NCI-H2196 treated with DMSO at 0.1 percent for 48 hours (cell line): ENCODE results near the gene PRICKLE2.

Source experiments
- DNase-seq: peaks from one replicate; lab custom pipeline; 2025; ENCODE audit not compliant: unreplicated experiment; lab: John Stamatoyannopoulos, UW

The PRICKLE2 gene

GRCh38 chr3:64053117-64053516 lies 172.1 kb downstream of the PRICKLE2 start:
- DNase-seq = no peak

GRCh38 chr3:64049832-64050231 lies 175.4 kb downstream of the PRICKLE2 start:
- DNase-seq = no peak

- no peak for DNase-seq
These were observed 176.1 kb downstream of the PRICKLE2 start for GRCh38 chr3:64049136-64049535.

GRCh38 chr3:64048631-64049061 lies 176.6 kb downstream of the PRICKLE2 start:
- no peak for DNase-seq

- DNase-seq = no peak
These were observed 177.5 kb downstream of the PRICKLE2 start for GRCh38 chr3:64047787-64048186.

GRCh38 chr3:64046996-64047594 lies 178.2 kb downstream of the PRICKLE2 start:
- DNase-seq = no peak

GRCh38 chr3:64046592-64046991 lies 178.7 kb downstream of the PRICKLE2 start:
- DNase-seq = no peak

GRCh38 chr3:64042952-64043351 lies 182.3 kb downstream of the PRICKLE2 start:
- no peak for DNase-seq
